22Rv1 (cell line): ENCODE data around the gene BABAM2.

Experiments
- ZFX ChIP-seq: fragments of 450-650 bp; IDR thresholded peaks from 2 replicates; pipeline ENCODE4 v1.6.1; 2017; ENCODE audit warnings: antibody characterized with exemption, borderline replicate concordance
- TF ChIP-seq, protein P1 (sequence below): fragments of 450-650 bp; IDR thresholded peaks from 2 replicates; pipeline ENCODE4 v1.5.1; 2017; ENCODE audit warnings: mild to moderate bottlenecking

DNA sequence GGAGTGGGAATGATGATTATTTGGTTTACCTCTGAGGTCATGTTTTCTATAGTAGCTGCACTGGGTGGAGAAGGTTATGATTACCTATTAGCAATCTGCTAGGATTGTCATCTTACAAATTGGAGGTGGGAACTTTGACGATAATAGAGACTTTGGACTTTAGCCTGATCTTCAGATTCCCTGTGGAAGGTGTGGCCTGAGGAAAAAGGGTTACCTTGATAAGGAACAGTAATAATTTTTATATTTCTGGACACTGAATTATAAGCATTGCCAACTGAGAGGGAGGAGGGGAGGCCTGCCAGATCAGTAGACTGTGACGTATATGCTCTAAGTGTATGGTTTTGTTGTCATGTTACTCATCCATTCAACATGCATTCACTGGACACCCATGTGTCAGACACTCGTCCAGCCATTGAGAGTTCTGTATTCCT, 318.7 kb downstream of the BABAM2 start:
- TF ChIP-seq, protein P1, sequence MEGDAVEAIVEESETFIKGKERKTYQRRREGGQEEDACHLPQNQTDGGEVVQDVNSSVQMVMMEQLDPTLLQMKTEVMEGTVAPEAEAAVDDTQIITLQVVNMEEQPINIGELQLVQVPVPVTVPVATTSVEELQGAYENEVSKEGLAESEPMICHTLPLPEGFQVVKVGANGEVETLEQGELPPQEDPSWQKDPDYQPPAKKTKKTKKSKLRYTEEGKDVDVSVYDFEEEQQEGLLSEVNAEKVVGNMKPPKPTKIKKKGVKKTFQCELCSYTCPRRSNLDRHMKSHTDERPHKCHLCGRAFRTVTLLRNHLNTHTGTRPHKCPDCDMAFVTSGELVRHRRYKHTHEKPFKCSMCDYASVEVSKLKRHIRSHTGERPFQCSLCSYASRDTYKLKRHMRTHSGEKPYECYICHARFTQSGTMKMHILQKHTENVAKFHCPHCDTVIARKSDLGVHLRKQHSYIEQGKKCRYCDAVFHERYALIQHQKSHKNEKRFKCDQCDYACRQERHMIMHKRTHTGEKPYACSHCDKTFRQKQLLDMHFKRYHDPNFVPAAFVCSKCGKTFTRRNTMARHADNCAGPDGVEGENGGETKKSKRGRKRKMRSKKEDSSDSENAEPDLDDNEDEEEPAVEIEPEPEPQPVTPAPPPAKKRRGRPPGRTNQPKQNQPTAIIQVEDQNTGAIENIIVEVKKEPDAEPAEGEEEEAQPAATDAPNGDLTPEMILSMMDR, result no peak
- no peak for TF ChIP-seq ZFX
